ENCODE measurements around the gene SLC66A2. TPM values are rescaled to one million over a fixed set of nuclear protein-coding genes. Genes with fewer than 3 reads are reported as not detected.

Gene SLC66A2
- total RNA-seq, 2 donors from 2014 or later: 74.9 to 88.0 TPM

DNA sequence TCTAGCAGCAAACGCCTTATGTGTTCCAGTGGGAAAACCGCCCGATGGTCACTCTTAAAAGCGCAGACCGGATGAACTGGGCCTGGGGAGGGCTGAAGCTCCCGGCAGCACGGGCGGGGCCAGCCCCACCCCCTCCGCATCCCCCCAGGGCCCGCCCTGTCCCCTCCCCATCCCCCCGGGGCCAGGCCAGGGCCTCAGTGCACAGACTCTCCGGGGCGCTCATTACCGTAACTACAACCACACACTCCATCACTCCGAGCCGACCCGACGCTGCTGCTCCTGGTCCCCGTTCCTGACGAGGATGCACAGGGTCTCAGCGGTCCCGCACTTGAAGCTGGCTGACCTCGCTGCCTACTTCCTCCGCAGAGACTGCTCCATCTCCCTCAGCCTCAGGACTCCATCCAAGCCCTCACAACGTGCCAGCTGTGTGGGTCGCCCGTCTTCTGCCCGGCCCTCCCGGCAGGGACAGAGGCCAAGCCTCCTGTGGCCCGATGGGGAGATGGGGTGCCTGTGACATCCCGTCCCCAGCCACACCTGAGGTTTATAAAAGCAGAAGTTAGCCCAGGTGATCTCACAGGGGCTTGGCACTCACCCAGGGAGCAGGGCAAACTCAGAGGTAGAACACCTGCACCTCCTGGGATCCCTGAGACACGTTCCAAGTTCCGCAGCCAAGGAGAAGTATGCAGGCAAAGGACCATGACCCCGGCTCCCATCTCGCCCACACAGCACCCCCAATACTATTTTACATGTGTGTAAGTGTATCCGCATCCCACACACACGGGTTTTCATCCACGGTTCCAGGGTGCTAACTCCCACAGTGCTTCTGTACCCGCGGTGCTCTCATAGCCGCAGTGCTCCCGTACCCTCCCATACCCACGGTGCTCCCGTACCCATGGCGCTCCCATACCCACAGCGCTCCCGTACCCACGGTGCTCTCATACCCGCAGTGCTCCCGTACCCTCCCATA, 36.0 kb downstream of the SLC66A2 start:
- Histone ChIP-seq H3K36me3 (peaks cover 4% of the 10 kb centered on the region), H3K9ac (ENCODE audit: low read depth in 2 of 2, low read length in 2 of 2) (no peak overlapping the region), H3K27me3 (no peaks in the 10 kb centered on the region), H3K9me3 (no peaks in the 10 kb centered on the region), H3K4me3 (no peak overlapping the region), H3K27ac (no peak overlapping the region), H3K4me1 (no peaks in the 10 kb centered on the region)
- DNase-seq: no peak
- TF ChIP-seq CTCF (IDR thresholded peaks at IDR 0.05): no peak
- intact Hi-C loops (cut with DNase I): no loop called here

DNA sequence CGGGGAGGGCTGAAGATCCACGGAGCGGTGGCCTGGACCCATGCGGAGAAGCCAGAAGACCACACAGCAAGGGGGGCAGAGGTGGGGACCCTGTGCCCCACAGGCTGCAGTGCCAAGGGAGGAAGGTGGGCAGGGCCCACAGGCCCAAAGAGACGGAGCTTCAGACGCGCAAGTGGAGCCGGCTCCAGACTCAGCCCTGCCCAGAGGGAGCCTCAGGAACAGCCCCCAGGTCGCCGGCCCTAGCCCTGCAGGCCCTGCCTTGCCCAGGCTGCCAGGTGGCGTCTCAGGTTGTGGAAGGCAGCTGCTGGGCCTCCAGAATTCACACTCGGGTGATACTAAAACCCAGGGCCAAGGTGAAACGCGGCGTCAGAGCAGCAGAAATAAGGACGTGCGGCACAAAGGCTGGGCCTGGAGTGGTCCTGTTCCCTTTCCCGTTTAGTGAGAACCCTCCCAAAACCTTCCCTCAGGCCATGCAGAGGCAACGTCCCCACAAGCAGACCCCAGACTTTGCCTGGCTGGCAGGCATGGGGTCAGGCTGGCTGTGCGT, 36.8 kb downstream of the SLC66A2 start:
- intact Hi-C loops (cut with DNase I): no loop called here
- peak; percentile 16 for DNase-seq
- H3K36me3 ChIP-seq: peaks cover 4% of the 10 kb centered on the region

GRCh38 chr18:79912994-79913831, 38.2 kb downstream of the SLC66A2 start:
- no peak for DNase-seq
- no peaks in the 10 kb centered on the region for H3K4me1 ChIP-seq
- H3K36me3 ChIP-seq: no peaks in the 10 kb centered on the region
- H3K4me3 ChIP-seq: no peak overlapping the region
- intact Hi-C loops (cut with DNase I): no loop called here
- H3K27me3 ChIP-seq: no peaks in the 10 kb centered on the region
- H3K27ac ChIP-seq: no peak overlapping the region
- no peak for TF ChIP-seq CTCF (IDR thresholded peaks at IDR 0.05)
- H3K9ac ChIP-seq (ENCODE audit: low read depth in 2 of 2, low read length in 2 of 2): no peak overlapping the region
- no peaks in the 10 kb centered on the region for H3K9me3 ChIP-seq

More for the DNA sequence above, 36.8 kb downstream of the SLC66A2 start:
- TF ChIP-seq CTCF (IDR thresholded peaks at IDR 0.05): no peak
- H3K4me3 ChIP-seq: no peak overlapping the region
- no peak overlapping the region for H3K9ac ChIP-seq (ENCODE audit: low read depth in 2 of 2, low read length in 2 of 2)
- H3K4me1 ChIP-seq: no peaks in the 10 kb centered on the region
- H3K9me3 ChIP-seq: no peaks in the 10 kb centered on the region
- no peaks in the 10 kb centered on the region for H3K27me3 ChIP-seq
- H3K27ac ChIP-seq: no peak overlapping the region

DNA sequence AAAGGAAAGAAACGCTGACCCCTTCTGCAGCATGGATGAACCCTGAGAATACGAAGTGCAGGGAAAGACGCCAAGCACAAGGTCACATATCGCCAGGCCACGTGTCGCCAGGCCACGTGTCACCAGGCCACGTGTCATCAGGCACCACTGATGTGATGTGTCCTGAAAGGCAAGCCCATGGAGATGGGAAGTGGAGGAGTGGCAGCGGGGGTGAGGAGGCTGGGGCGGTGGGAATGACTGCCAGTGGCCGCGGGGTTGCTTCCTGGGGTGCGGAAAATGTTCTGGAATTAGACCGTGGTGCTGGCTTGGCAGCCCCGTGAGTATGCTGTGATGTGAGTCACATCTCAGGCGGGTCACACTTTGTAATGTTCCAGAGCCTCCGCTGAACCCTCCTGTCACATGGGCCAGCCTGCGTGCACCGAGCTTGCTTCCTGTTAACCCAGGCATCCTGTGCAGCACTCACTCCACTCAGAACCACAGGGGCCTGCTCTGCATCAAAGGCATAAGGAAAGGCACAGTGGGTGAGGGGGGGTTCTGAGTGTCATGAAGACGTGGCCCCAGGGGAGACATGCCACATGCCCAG, 39.0 kb downstream of the SLC66A2 start:
- Histone ChIP-seq H3K27ac (no peak overlapping the region), H3K9me3 (no peaks in the 10 kb centered on the region), H3K36me3 (no peaks in the 10 kb centered on the region), H3K9ac (ENCODE audit: low read depth in 2 of 2, low read length in 2 of 2) (no peak overlapping the region), H3K27me3 (no peaks in the 10 kb centered on the region), H3K4me1 (no peaks in the 10 kb centered on the region), H3K4me3 (no peak overlapping the region)
- TF ChIP-seq CTCF (IDR thresholded peaks at IDR 0.05): no peak
- intact Hi-C loops (cut with DNase I): no loop called here
- DNase-seq: peak; percentile 17

All from colonic mucosa (tissue), 4 donors.